ENCODE results near the gene TSPOAP1.

GRCh38 chr17:58351831-58352595 is 23.4 kb upstream of the TSPOAP1 start, which contains the start of gene SUPT4H1:
- TF ChIP-seq RBM39 (IDR thresholded peaks at IDR 0.05; ENCODE audit: low read depth, low read length, poor library complexity, severe bottlenecking) (peak; percentile 88), ZNF629 (CRISPR knock-in tag; conservative IDR thresholded peaks at IDR 0.05) (peak; percentile 49), CTCF (CRISPR knock-in tag; IDR thresholded peaks at IDR 0.05) (peak; percentile 64), ZBTB20 (CRISPR knock-in tag; IDR thresholded peaks at IDR 0.05; ENCODE audit: borderline replicate concordance, low read depth) (peak; percentile 68; the same call in 1 of the 2 replicates), ARID5B (CRISPR knock-in tag; IDR thresholded peaks at IDR 0.05) (peak; percentile 85), EZH2 (conservative IDR thresholded peaks at IDR 0.05; ENCODE audit: low read depth, low read length) (no peak), MIER2 (CRISPR knock-in tag; IDR thresholded peaks at IDR 0.05) (peak; percentile 57; the same call in 1 of the 2 replicates), RBM22 (optimal IDR thresholded peaks at IDR 0.05; ENCODE audit: low read length) (peak; percentile 98)

All from HepG2 (cell line).